IPS-18a (cell line): ENCODE data around the gene SAP30BP.
A peak's percentile ranks its signal among the peaks of the same experiment; 100 is the strongest.

ENCODE experiments used
- H3K27ac ChIP-seq: one replicate; pipeline ENCODE4 v1.5.1; 2013; ENCODE audit warnings: low read length
- H3K27me3 ChIP-seq: one replicate; pipeline ENCODE4 v1.6.1; 2013; ENCODE audit warnings: mild to moderate bottlenecking, low read length; ENCODE audit not compliant: control insufficient read depth, insufficient read depth
- H3K36me3 ChIP-seq: one replicate; pipeline ENCODE4 v1.6.1; 2013; ENCODE audit warnings: low read depth, low read length; ENCODE audit not compliant: control insufficient read depth
- H3K4me1 ChIP-seq: one replicate; pipeline ENCODE4 v1.6.1; 2013; ENCODE audit warnings: low read depth, low read length; ENCODE audit not compliant: control insufficient read depth
- H3K4me3 ChIP-seq: one replicate; pipeline ENCODE4 v1.5.1; 2013; ENCODE audit warnings: low read length
- H3K9ac ChIP-seq: one replicate; pipeline ENCODE4 v1.6.1; 2013; ENCODE audit warnings: mild to moderate bottlenecking, low read length, moderate library complexity
- H3K9me3 ChIP-seq: one replicate; pipeline ENCODE4 v1.6.1; 2013; ENCODE audit warnings: low read depth, low read length; ENCODE audit not compliant: control insufficient read depth

The SAP30BP gene

GRCh38 chr17:75652934-75653549 is 14.1 kb upstream of the SAP30BP start:
- Histone ChIP-seq H3K4me3 (no peak overlapping the region), H3K27me3 (no peaks in the 10 kb centered on the region), H3K4me1 (no peaks in the 10 kb centered on the region), H3K27ac (no peak overlapping the region), H3K9me3 (no peaks in the 10 kb centered on the region), H3K36me3 (peaks cover 16% of the 10 kb centered on the region), H3K9ac (no peak overlapping the region)

DNA sequence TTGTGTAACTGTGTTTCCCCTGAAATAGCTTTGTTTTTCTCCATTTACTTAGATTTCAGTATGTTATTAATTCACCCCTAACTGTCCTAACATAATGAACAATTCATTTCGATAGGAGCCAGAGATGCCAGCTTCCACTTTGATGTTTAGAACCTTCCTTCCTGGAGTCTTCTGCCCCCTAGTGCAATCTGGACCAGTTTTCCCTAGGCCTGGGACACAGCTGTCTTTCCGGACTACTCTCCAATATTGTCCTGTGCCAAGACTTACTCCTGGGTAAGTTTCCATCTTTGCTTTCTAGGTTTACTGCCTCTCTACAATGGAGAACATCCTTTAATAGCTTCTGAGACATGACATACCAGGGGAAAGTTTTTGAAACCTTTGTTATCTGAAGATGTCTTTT is 13.0 kb upstream of the SAP30BP start:
- Histone ChIP-seq H3K4me1 (no peaks in the 10 kb centered on the region), H3K36me3 (peaks cover 13% of the 10 kb centered on the region), H3K27me3 (no peaks in the 10 kb centered on the region), H3K9ac (no peak overlapping the region), H3K4me3 (no peak overlapping the region), H3K27ac (no peak overlapping the region), H3K9me3 (no peaks in the 10 kb centered on the region)

GRCh38 chr17:75658237-75658636 is 8.9 kb upstream of the SAP30BP start:
- Histone ChIP-seq H3K27ac (no peak overlapping the region), H3K9me3 (no peaks in the 10 kb centered on the region), H3K4me3 (no peak overlapping the region), H3K4me1 (no peaks in the 10 kb centered on the region), H3K36me3 (peaks cover 21% of the 10 kb centered on the region), H3K27me3 (no peaks in the 10 kb centered on the region), H3K9ac (no peak overlapping the region)

GRCh38 chr17:75661531-75661930 is 5.6 kb upstream of the SAP30BP start:
- peaks cover 21% of the 10 kb centered on the region for H3K36me3 ChIP-seq
- H3K4me1 ChIP-seq = no peaks in the 10 kb centered on the region
- no peak overlapping the region for H3K9ac ChIP-seq
- no peak overlapping the region for H3K27ac ChIP-seq
- H3K27me3 ChIP-seq = no peaks in the 10 kb centered on the region
- H3K9me3 ChIP-seq = no peaks in the 10 kb centered on the region
- no peak overlapping the region for H3K4me3 ChIP-seq

DNA sequence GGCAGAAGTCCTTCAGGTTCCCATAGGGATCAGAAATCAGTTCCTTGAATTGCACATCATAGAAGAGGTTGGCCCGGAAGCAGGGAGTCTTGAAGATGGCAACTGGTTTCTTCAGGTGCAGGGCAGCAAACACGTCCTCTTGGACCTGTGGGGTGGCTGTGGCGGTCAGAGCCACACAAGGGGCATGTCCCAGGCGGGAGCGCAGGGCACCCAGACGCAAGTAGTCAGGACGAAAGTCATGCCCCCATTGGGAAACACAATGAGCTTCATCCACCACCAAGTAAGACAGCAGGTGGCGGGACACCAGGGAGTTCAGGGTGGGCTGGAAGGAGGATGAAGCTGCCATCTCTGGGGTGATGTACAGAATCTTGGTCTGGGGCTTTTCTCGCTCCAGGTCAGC is 4.6 kb upstream of the SAP30BP start:
- Histone ChIP-seq H3K4me1 (no peaks in the 10 kb centered on the region), H3K27me3 (no peaks in the 10 kb centered on the region), H3K9me3 (no peaks in the 10 kb centered on the region), H3K4me3 (no peak overlapping the region), H3K9ac (no peak overlapping the region), H3K36me3 (peaks cover 21% of the 10 kb centered on the region), H3K27ac (no peak overlapping the region)

DNA sequence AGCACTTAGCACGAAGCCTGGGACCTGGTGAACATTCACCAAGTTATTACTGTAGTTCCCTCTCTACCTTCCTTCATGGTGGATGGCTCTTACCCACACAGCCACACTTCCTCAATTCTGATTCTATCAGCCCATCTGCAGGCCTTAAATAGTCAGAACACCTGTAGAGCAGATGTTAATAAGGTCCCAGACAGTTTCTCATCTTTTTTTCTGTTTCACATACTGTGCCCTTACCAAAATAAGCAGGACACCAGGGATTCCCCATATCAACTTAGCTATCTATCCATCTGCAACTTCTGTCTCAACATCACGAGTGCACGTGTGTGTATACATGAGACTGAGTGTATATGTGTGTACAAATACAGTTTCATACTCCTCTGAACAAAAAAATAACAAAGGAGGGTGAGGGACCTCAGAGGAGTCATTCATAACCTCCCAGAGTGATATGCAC is 3.0 kb upstream of the SAP30BP start:
- Histone ChIP-seq H3K9ac (no peak overlapping the region), H3K36me3 (peaks cover 29% of the 10 kb centered on the region), H3K4me1 (peaks cover 5% of the 10 kb centered on the region), H3K27me3 (no peaks in the 10 kb centered on the region), H3K4me3 (no peak overlapping the region), H3K27ac (no peak overlapping the region), H3K9me3 (no peaks in the 10 kb centered on the region)

- Histone ChIP-seq H3K27ac (no peak overlapping the region), H3K36me3 (peaks cover 38% of the 10 kb centered on the region), H3K9me3 (no peaks in the 10 kb centered on the region), H3K9ac (peak overlapping the region; percentile 95), H3K27me3 (no peaks in the 10 kb centered on the region), H3K4me3 (peak overlapping the region; percentile 100), H3K4me1 (peaks cover 5% of the 10 kb centered on the region)
Measured at GRCh38 chr17:75665981-75666380, 1.2 kb upstream of the SAP30BP start.

DNA sequence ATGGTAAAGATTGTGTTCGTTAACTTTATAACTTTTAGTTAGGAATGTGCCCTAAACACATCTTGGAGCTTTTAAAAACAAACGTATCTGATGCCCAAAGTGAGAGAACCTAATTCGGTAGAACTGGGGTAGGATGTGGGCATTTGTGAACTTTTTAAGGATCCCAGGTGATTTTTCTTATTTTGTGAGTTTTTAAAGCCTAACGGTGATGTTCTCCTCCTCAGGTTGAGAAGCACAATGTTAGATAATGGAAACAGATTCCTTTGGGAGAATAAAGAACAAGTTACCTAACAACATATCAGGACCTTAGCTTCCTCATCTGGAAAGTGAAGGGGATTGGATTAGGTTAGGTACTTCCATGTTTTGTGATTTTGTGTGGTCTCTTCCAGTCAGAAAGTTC is 687 bp downstream of the SAP30BP start:
- peaks cover 38% of the 10 kb centered on the region for H3K36me3 ChIP-seq

GRCh38 chr17:75668489-75668888 is 1.4 kb downstream of the SAP30BP start:
- no peak overlapping the region for H3K27ac ChIP-seq
- peaks cover 5% of the 10 kb centered on the region for H3K4me1 ChIP-seq
- H3K27me3 ChIP-seq = no peaks in the 10 kb centered on the region
- no peaks in the 10 kb centered on the region for H3K9me3 ChIP-seq
- peaks cover 38% of the 10 kb centered on the region for H3K36me3 ChIP-seq
- H3K9ac ChIP-seq = peak overlapping the region; percentile 95
- H3K4me3 ChIP-seq = peak overlapping the region; percentile 100

More for the DNA sequence above, 687 bp downstream of the SAP30BP start:
- peak overlapping the region; percentile 95 for H3K9ac ChIP-seq
- H3K9me3 ChIP-seq = no peaks in the 10 kb centered on the region
- peaks cover 5% of the 10 kb centered on the region for H3K4me1 ChIP-seq
- H3K27me3 ChIP-seq = no peaks in the 10 kb centered on the region
- peak overlapping the region; percentile 88 for H3K27ac ChIP-seq
- H3K4me3 ChIP-seq = peak overlapping the region; percentile 100

- Histone ChIP-seq H3K4me1 (peaks cover 5% of the 10 kb centered on the region), H3K27me3 (no peaks in the 10 kb centered on the region), H3K4me3 (no peak overlapping the region), H3K9me3 (no peaks in the 10 kb centered on the region), H3K27ac (no peak overlapping the region), H3K36me3 (peaks cover 42% of the 10 kb centered on the region), H3K9ac (no peak overlapping the region)
Measured at GRCh38 chr17:75670868-75671267, 3.7 kb downstream of the SAP30BP start.

DNA sequence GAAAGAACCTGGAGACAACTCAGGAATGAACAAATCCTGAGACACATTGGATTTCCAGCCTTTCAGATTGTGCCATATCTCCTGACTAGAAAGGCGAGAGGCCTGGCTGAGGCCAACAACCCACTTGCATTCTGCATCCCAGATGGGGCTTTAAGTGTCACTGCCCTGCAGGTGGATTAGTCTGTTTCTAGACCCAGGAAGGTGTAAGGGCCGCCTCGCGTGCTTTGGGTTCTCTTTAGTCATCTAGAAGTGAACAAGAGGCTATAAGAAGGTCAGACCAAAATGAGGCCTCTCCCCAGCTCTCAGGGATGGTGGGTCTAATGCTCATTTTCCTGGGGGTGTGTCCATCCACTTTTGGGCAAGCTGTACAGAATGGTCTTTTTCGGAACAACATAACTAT is 4.9 kb downstream of the SAP30BP start:
- no peaks in the 10 kb centered on the region for H3K27me3 ChIP-seq
- no peak overlapping the region for H3K27ac ChIP-seq
- no peak overlapping the region for H3K4me3 ChIP-seq
- peaks cover 5% of the 10 kb centered on the region for H3K4me1 ChIP-seq
- H3K36me3 ChIP-seq = peaks cover 49% of the 10 kb centered on the region
- H3K9me3 ChIP-seq = no peaks in the 10 kb centered on the region
- no peak overlapping the region for H3K9ac ChIP-seq

GRCh38 chr17:75673487-75673886 is 6.3 kb downstream of the SAP30BP start:
- no peak overlapping the region for H3K27ac ChIP-seq
- H3K4me3 ChIP-seq = no peak overlapping the region
- no peak overlapping the region for H3K9ac ChIP-seq
- peaks cover 52% of the 10 kb centered on the region for H3K36me3 ChIP-seq
- no peaks in the 10 kb centered on the region for H3K9me3 ChIP-seq
- H3K4me1 ChIP-seq = no peaks in the 10 kb centered on the region
- no peaks in the 10 kb centered on the region for H3K27me3 ChIP-seq
